C1 segment of cervical spinal cord (tissue), 14 donors: Measurements from ENCODE around the gene NELFCD.

ENCODE experiments used
- DNase-seq, 14 donors: peaks; one replicate each; lab custom pipeline; 2025; lab: John Stamatoyannopoulos, UW

NELFCD gene

DNA sequence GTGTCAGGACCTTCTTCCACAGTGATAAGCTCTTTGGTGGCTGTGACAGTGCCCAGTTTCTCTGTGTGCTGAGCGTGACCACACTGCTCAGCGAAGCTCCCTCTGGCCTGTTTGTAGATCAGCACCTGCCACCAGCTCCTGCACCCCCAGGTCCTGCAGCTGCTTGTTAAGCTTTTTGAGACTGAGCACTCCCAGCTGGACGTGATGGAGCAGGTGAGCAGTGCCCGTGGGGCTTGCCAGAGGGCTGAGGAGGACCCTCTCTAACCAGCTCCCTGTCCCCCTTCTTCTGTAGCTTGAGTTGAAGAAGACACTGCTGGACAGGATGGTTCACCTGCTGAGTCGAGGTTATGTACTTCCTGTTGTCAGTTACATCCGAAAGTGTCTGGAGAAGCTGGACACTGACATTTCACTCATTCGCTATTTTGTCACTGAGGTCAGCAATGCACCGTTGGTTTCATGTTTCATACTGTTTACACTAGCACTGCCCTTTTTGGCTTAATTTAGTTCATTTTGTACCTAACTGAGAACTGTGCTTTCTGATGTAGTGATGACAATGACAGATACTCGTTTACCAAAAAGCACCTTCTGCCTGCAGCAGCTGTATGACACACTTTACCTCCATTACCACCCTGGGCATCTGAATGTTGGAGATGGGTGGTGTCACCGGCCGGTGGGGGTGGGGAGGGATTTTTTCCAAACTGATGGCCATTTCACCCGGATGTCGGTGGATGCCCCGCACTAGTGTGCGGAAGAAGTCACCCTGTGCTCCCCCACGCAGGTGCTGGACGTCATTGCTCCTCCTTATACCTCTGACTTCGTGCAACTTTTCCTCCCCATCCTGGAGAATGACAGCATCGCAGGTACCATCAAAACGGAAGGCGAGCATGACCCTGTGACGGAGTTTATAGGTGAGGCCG is 12.5 kb downstream of the NELFCD start:
- DNase-seq, result no peak

DNA sequence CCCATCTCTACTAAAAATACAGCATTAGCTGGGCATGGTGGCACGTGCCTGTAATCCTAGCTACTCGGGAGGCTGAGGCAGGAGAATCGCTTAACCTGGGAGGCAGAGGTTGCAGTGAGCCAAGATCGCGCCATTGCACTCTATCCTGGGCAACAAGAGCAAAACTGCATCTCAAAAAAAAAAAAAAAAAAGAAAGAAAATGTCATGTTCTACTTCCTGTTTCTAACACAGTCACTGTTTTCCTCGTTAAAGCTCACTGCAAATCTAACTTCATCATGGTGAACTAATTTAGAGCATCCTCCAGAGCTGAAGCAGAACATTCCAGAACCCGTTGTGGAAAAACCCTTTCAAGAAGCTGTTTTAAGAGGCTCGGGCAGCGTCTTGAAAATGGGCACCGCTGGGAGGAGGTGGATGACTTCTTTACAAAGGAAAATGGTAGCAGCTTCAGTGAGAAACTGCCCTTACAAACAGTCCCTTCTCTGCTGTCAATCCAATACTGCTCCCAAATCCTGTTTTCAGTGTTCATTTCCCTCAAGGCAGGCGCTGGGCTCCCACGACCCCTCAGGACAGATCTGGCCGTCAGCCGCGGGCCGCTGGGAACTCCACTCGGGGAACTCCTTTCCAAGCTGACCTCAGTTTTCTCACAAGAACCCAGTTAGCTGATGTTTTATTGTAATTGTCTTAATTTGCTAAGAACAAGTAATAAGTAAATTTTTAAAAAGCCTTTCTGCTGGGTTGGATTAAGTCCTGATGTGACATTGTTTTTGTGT is 13.5 kb downstream of the NELFCD start:
- DNase-seq, result no peak

DNA sequence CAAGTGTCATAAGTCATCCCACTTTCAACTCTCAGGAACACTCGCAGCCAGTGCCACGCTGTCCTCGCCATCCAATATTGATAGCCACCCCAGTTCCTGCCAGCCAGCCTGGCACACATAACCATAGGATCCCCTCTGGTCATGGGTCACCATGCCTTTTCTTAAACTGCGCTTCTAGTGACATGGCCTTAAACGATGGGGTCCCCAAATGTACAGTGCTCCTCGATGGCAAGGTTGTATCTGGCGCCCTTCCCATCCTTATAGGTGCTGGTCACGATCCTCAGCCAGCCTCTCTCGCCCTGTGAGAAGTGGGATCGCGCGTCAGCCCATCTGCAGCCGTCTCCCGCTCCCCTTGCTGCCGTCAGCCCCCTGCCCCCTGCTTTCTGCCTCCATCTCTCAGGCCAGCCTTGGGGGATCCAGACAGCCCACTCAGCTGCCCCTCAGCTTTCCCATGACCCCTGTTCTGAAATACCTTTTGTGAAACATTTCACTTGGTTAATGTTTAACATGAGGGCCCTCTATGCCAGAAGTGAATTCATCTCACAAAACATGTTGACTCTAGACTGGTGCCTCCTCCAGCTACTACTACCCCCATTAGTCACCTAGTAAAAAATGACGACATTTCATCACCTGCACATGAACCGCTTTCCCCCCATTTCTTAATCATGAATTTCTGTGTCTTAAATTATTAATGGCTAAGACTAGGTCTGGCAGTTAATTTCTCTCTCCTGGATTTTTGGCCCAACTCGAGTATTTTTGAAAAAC is 14.6 kb downstream of the NELFCD start:
- no peak for DNase-seq

DNA sequence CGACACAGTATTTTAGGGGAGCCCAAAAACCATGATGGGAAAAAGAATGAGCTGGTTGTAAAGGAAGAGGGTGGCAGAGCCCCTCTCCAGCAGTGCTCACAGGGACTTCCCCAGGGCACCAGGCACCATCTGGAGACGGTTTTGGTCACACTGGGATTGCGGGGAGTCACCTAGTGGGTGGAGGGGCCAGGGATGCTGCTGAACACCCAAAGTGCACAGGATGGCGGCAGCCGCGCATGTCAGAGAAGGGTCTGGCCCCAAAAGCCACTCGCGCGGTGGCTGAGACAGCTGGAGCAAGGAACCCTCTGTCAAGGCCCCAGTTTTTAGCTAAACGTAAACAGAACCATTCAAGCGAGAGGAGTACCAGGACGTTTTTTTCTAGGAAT is 15.2 kb downstream of the NELFCD start:
- no peak for DNase-seq

DNA sequence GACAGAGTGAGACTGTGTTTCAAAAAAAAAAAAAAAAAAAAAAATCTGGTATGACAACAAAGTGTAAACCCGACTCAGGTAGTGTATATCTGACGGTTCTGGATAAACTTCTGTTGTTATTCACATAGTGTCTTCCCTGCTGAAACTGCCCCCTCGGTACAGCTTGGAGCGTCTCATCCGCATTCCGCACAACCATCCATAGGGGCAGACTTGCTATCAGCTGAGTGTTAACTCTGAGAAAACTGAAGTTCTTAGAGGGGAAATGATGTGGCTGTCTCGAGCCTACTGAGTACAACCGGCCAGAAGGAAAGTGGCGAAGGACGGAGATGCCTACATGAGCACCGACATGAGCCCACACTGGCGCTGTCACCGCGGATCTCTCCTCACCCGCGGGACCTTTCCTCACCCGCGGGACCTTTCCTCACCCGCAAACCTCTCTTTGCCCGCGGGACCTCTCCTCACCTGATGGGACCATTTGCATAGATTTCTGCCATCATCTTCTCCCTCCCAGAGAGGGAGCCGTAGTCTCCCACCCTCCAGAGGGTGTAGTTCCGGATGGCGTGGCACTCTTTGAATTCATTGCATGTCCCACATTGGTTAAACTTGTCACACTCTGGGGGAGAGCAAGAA is 16.2 kb downstream of the NELFCD start:
- no peak for DNase-seq

DNA sequence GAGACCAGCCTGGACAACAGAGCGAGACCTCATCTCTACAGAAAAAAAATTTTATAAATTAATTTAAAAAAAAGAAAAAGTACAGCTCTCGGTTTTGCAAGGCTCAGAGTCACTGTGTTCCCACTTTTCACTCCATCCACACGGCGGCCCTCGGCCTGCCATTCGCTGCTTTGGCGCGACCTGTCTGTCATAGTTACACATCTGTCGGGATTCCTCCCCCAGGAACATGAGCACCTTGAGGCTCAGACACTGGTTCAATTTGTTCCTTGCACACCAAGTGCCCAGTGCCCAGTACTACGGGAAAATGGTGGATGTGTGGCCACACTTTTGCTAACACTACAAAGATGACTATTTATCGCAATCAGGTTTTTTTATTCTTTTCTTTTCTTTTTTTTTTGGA is 17.6 kb downstream of the NELFCD start:
- DNase-seq, result no peak

DNA sequence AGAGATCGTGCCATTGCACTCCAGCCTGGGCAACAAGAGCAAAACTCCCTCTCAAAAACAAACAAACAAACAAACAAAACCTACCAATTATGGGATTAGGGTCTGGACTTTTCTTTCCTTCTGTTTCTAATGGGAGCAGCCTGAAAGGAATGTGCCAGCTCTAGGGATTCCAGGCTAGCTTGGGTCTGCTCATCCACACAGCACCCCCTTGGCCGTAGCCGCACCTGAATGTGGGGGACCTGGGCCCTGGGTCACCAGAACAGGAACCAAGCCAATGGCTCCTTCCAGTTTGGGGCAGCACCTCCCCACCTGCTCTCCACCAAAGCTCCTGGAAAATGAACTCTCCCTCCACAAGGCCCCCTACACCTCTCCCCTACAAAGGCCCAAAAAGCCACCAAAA is 19.3 kb downstream of the NELFCD start:
- DNase-seq, result no peak

DNA sequence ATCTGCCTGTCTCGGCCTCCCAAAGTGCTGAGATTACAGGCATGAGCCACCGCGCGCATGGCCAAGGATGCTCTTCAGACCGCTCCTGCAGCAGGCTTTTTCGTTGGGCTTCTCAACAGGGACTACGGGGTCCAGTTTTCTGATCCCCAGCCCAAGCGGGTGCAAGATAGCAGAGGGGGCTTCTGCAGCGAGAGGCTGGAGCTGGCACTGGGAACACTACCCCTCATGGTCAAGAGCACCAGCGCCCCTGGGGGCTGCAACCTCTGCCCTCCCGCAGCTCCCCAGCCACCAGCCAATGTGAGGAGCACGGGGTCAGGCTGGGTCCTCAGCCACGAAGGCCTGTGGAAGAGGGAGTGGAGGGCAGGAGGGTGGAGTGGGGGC is 20.0 kb downstream of the NELFCD start:
- DNase-seq, result no peak

DNA sequence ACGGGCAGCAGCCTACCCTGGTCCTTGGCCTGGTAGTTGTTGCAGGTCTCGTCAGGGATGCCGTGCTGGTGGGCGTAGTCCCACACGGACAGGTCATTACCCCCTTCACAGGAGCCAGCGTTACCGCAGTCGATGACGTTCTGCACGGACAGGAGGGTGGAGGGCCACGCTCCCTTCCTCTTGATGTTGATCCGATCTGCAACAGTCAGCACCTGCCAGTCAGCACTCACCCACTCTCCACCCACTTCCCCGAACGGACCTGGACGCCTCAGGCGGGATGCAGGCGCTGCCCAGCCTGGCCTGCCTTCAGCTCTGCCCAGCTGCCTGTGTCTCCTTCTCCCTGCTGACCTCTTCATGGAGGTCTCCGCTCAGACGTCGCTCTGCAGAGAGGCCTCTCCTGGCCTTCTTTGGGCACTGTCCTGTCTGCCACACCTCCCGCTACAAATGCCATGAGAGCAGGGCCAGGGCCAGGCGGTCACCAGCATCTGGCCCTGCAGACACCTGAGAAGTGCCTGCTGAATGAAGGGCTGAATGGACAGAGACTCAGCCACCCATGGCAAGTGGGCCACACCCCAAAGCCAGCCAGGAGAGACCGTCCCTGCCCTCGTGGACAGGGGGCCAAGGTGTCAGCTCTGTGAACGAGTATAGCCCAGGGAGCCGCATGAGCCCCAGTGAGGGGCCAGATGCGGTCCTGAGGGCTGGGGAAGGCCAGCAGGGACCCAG is 20.6 kb downstream of the NELFCD start:
- DNase-seq, result no peak

DNA sequence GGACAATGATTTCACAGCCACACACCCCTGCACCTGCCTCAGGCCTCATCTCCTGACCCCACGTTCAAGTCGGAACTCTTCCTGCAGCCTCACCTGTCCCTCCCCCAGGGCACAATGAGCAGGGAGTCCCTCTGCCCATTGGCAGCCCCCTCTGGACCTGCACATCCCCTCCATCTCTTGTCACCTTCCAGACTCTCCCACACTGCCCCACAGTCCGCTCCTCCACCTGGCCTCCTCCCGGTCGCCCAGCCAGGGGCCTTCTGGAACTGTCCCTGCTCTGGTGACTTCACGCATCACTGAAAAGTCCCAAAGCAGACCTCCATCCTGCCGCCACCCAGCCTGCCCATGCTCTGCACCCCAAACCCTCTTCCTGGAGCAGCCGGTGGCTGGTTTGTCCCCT is 21.3 kb downstream of the NELFCD start:
- no peak for DNase-seq

DNA sequence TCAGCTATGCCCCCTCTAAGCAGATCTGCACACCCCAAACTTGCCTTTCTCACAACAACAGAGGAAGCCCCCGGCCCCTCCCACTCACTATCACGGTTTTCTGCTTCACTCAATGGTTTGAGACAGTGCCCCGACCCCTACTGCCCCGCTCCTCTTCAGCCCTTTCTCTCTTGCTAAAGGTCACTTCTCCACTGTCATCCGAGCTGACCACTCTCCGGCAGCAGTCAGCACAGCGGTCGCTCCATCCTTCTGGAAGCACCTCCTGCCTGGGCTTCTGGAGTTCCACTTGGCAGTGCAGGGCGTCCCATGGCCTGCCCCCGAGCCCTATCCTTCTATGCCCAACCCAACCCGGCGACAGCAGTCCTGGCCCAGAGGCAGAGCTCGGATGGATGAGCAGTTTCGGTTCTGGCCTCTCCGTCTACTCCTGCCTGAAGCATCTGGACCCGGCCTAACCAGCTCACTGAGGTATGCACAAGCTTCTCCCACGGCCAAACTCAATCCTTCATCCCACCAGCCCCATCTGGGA is 21.9 kb downstream of the NELFCD start:
- no peak for DNase-seq

DNA sequence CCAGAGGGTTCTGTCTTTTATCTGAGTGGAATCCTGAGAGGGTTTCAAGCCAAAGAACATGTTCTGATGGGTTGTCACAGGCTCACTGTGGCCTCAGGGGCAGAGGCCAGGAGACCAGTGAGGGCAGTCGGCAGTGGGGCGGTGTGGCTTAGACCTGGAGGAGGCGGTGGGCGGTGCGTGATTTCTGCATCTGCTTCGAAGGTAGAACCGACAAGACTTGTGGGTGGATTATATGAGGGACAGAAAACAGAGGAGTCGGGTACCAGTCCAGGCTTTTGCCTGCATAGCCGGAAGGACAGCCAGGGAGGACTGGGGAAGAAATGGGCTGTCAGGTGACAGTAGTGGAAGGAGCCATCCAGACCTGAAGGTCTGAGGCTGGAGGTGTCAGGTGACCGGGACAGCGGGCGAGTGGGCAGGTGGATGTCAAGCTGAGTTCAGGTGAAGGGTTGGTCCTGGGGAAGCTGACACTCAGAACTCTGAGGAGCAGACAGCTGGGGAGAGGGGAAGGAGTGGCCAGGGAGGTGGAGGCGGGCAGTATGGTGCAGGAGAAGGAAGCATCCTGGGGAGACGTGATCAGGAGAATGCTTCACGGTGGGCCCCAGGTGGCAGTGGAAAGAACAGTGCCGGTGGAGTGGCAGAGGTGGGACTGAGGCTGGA is 22.9 kb downstream of the NELFCD start:
- DNase-seq, result peak in 1 of 14 donors; percentile 22

DNA sequence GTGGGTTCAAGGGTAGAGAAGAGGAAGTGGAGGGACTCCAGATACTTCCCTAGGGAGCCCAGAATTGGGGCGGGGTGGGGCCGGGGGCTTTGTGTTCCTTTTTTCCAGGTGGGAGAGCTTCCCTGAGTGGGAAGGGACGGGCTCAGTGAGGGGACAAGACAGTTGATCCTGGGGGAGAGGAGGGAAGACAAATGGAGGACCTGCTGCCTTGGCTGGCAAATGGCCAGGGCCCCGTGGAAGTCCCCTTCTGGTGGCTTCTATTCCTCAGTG is 23.4 kb downstream of the NELFCD start:
- peak in 2 of 14 donors; percentile 16 to 31 for DNase-seq

DNA sequence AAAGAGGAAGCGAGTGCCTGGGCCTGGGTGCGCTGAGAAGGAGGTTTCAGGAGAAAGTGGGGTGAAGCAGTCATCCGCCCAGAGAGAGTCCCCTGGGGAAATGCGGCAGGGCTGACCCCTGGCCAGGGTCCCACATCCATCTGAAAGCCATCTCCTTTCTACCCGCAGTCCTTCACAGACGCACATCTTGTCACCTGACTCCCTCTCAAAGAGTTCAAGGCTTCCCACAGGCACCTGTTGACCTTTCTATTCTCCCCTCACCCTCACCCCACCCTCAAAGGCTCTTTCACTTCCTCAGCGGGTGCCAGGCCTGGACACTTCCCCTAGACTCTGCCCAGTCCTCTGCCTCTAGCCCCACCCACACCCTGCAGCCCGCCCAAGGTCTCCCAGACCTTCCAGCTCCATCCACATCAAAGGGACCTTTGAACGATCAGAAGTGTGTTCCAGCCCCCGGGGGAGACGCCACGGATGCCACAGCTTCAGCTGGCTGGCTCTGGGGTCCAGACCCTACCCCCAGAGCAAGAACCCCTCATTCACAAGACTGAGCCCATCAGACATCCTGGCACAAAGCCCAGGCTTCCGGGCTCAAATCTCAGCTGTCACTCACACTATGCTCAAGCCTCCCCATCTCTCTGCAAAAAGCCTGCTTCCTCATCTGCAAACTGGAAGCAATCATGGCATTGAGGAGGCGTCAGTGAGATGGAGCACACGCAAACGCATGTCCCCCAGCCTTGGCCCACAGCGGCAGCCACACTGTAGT is 23.9 kb downstream of the NELFCD start:
- peak in 11 of 14 donors; percentile 25 to 70 (median 56) for DNase-seq

DNA sequence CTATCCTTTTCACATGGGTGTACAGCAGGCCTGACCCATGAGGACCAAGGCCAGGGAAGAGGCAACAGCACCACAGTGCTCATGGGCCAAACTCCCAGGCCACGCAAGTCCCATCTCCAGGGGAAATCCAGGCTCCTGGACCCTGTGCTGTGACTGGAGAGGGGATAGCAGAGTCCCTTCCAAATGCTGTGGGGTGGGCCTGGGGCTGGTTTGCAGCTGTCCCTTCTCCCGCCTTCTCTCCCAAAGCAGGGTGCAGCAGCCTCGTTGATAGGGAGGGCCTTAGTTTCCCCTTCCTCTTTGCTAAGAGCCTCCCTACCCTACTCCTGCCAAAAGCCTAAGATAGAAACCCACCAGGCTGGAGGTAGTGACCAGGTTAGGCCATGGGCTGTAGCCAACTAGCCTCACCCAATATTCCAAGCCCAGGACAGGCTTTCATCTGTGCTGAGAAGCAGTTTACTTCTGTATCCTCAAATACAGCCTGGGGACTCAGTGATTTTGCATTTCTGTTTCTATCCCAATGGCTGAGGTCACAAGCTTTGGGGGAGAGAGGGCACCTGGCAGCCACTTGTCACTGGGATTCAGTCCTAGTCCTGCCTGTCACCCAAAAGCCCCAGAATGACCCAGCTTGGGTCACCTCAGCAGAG is 24.6 kb downstream of the NELFCD start:
- DNase-seq, result peak in 1 of 14 donors; percentile 21

DNA sequence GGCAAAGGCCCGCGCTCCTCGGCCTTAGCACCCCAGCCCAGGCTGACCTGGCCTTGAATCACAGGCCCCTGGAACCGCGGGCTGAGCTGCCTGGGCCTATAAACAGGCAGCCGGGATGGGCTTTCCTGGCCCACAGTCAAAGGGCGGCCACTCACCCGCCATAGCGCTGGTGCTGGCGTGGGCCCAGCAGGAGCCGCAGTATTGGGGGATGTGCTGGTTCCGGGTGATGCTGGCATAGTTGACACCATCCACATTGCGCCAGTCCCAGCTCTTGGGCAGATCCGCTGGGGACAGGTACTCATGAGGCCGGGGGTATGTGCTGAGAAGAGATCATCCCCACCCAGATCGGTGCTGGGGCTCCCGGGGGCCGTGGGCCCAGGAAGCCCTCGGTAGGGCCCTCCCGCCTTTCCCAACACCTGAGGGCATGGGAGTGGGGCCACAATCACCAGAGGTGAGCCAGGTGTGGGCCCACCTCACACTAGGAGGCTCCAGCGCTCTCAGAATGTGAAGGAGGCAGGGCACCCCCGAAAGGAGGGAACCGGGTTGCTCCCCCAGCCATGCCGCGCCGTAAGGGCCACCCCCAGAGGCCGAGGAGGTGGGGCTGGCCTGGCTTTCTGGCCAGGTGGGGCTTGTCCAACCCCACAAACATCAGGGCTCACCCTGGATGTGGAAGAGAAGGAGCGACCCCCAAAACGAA is 25.3 kb downstream of the NELFCD start:
- DNase-seq, result peak in 1 of 14 donors; percentile 44

DNA sequence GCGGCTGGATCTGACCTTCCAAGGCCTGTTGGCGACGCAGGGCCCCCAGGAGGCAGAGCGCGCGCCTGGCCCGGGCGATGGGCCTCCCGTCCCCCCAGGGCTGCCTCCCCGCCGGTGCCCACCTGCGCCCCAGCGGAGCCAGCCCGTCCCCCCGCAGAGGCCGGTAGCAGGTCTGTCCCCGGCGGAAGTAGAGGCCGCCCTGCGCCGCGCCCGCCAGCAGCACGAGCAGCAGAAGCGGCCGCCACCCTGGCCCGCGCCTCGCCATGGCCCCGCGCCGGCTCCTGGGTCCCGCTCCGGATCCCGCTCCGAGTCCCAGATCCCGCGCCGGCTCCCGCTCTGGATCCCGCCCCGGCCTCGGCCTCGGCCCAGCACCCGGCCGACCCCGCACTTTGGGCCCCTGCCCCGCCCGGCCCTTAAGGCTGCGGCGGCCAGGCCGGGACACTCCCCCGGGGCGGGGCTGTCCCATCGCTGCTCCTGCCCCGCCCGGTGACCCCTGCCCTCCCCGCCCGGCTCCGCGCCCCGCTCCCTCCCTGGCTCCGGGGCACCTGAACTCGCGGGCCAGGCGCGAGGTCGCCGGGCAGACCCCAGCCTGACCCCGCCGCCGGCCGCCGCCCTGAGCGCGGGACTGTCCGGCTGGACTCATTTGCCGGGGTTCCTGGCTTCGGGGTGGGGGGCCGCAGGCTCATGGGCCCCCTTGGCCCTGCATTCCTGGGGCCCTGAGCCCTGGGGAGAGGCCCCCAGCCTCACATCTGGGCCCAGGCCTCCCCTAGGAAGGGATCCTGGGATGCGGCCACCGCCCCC is 26.0 kb downstream of the NELFCD start, which contains the start of gene CTSZ:
CTSZ (minus strand) TSS at position 391 of the 801 bp plus-strand sequence; CDS start at position 265, 126 bp downstream.
- DNase-seq, result peak in 4 of 14 donors; percentile 28 to 57 (median 48)
